HFF-Myc (cell line): Measurements from ENCODE around the gene SFT2D2.

Source experiments
- DNase-seq: peaks from one replicate; pipeline ENCODE4 v3.0.0-alpha.2; 2011; ENCODE audit warnings: low read depth; ENCODE audit errors: extremely low read depth
- H3K4me3 ChIP-seq: replicated peaks from 2 replicates; pipeline ENCODE4 v1.5.1; 2011; ENCODE audit warnings: low read depth, mild to moderate bottlenecking, control low read depth, low read length
- CTCF ChIP-seq: IDR thresholded peaks from 2 replicates; pipeline ENCODE4 v1.5.1; 2012; ENCODE audit warnings: mild to moderate bottlenecking, low read depth, low read length, control low read depth; ENCODE audit errors: missing control alignments

Gene SFT2D2

DNA sequence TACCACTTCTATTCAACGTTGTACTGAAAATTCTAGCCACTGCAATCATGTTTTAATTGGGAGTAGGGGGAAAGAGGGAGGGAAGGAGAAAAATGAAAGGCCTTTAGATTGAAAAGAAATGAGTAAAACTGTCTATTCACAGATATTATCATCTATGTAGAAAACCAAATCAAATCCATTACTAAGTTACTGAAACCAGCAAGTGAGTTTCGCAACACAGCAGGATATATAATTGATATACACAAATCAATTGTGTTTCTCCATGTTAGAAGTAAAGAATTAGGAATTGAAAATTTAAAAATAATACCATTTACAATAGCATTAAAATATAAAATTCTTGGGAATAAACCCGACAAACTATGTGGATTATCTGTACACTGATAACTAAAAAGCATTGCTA lies 19.2 kb downstream of the SFT2D2 start:
- no peak for DNase-seq
- no peak for TF ChIP-seq CTCF

DNA sequence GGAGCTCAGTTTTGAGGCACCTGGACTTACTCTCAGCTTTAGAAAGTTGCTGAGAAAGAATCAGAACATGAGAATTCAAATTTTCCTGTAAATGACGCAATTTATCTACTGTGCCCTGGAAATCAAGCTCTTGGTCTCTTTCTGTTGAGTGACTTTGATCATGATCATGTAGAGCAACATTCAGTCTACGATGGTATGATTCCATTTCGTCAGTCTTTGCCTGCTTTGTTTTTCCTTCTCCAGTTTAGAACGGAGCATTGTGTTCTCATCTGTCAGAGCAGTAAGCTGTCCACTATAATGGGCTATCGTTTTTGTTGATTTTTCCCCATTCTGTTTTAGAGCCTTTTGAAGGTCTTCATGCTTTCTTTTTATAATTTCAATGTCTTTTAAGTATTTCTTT lies 20.7 kb downstream of the SFT2D2 start:
- DNase-seq, result no peak
- TF ChIP-seq CTCF, result no peak
- no peak overlapping the region for H3K4me3 ChIP-seq

More for the DNA sequence above, 19.2 kb downstream of the SFT2D2 start:
- H3K4me3 ChIP-seq, result no peak overlapping the region

- no peak overlapping the region for H3K4me3 ChIP-seq
- no peak for TF ChIP-seq CTCF
- DNase-seq, result no peak
Observed at GRCh38 chr1:168252204-168252733, 26.5 kb downstream of the SFT2D2 start.

DNA sequence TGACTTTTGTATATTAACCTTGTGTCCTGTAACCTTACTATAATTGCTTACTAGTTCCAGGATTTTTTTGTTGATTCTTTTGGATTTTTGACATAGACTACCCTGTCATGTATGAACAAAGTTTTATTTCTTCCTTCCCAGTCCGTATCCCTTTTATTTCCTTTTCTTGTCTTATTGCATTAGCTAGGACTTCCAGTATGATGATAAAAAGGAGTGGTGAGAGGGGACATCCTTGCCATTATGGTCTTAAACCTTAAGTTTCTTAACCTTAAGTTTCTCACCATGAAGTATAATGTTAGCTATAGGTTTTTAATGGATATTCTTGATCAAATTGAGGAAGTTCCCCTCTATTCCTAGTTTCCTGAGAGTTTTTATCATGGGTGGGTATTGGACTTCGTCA lies 30.4 kb downstream of the SFT2D2 start:
- no peak for DNase-seq
- H3K4me3 ChIP-seq, result no peak overlapping the region
- TF ChIP-seq CTCF, result no peak

DNA sequence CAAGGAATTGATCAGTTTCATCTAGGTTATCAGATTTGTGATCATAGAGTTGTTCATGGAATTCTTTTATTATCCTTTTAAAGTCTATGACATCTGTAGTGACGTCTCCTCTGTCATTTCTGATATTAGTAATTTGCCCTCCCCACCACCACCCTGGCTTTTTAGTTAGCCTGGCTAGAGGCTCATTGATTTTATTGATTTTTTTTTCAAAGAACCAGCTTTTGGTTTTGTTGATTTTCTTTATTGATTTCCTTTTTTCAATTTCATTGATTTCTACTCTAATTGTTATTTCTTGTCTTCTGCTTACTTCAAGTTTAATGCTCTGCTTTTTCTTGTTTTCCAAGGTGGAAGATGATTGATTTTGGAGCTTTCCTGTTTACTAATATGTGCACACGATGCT lies 31.6 kb downstream of the SFT2D2 start:
- H3K4me3 ChIP-seq, result no peak overlapping the region
- DNase-seq, result no peak
- no peak for TF ChIP-seq CTCF

GRCh38 chr1:168259567-168259966 lies 33.8 kb downstream of the SFT2D2 start:
- H3K4me3 ChIP-seq, result no peak overlapping the region
- no peak for DNase-seq
- TF ChIP-seq CTCF, result no peak

- DNase-seq, result no peak
- no peak for TF ChIP-seq CTCF
- no peak overlapping the region for H3K4me3 ChIP-seq
Observed at GRCh38 chr1:168260393-168260792, 34.6 kb downstream of the SFT2D2 start.
